OCI-LY1 (cell line): ENCODE data around the gene GTPBP1.

Experiments used
- CTCF ChIP-seq: fragments of 200-600 bp; sonication (generic), shearing (Covaris generic); IDR thresholded peaks from 2 replicates; pipeline ENCODE4 v1.5.1; 2017; ENCODE audit warnings: mild to moderate bottlenecking, antibody characterized with exemption, low read length, moderate library complexity, mixed read lengths
- EZH2 ChIP-seq: fragments of 200-600 bp; sonication (generic), shearing (Covaris generic); IDR thresholded peaks from 2 replicates; pipeline ENCODE4 v1.8.0; 2017; ENCODE audit warnings: borderline replicate concordance, mixed run types, mild to moderate bottlenecking, antibody characterized with exemption, low read length, moderate library complexity, mixed read lengths

GRCh38 chr22:38731703-38732161 lies 26.0 kb downstream of the GTPBP1 start:
- no peak for TF ChIP-seq EZH2
- no peak for TF ChIP-seq CTCF
